PC-9 (cell line): Measurements from ENCODE around the gene OR4D2.

Source experiments
- EZH2 ChIP-seq: fragments of 200-600 bp; sonication (generic); IDR thresholded peaks from 2 replicates; pipeline ENCODE4 v1.8.0; 2017; ENCODE audit warnings: antibody characterized with exemption, low read depth
- TF ChIP-seq, protein P1 (sequence below): fragments of 200-600 bp; sonication (generic); conservative IDR thresholded peaks from 2 replicates; pipeline ENCODE4 v1.6.1; 2017; ENCODE audit warnings: mixed run types, antibody characterized with exemption, mild to moderate bottlenecking, moderate library complexity

DNA sequence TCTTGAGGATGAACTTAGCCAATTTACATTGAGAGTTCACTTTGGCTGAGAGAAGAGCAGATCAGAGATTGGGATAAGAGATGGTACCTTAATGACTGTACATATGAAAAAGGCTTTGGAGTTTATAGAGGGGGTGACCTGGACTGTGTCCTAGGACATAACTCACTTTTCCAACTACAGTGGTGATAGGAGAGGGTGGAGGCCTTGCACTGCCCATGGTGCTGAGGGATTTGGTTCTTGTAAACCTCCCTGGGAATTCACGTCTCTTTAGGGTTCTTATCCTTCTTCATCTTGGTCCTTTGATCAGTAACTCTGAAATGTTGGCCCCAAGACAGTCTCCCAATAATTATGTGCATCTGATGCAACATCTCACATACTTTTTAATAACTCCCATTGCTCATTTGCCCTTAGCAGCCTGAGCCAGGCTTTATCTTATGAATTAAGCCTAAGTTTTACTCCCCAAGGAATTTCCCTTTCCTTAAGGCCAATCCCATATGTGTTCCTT, 18.8 kb upstream of the OR4D2 start, which contains the start of gene OR4D1:
- TF ChIP-seq, protein P1, sequence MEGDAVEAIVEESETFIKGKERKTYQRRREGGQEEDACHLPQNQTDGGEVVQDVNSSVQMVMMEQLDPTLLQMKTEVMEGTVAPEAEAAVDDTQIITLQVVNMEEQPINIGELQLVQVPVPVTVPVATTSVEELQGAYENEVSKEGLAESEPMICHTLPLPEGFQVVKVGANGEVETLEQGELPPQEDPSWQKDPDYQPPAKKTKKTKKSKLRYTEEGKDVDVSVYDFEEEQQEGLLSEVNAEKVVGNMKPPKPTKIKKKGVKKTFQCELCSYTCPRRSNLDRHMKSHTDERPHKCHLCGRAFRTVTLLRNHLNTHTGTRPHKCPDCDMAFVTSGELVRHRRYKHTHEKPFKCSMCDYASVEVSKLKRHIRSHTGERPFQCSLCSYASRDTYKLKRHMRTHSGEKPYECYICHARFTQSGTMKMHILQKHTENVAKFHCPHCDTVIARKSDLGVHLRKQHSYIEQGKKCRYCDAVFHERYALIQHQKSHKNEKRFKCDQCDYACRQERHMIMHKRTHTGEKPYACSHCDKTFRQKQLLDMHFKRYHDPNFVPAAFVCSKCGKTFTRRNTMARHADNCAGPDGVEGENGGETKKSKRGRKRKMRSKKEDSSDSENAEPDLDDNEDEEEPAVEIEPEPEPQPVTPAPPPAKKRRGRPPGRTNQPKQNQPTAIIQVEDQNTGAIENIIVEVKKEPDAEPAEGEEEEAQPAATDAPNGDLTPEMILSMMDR = no peak
- no peak for TF ChIP-seq EZH2
